CD4-positive, alpha-beta memory T cell (primary cell): ENCODE results near the gene KCNA1. TPM values are rescaled to one million over a fixed set of nuclear protein-coding genes. Genes with fewer than 3 reads are reported as not detected.

Experiments used
- CTCF ChIA-PET: fragments of 350-600 bp; sonication (Branson Sonifier 250); formaldehyde crosslinking; loops from one replicate; lab custom pipeline; 2021; ENCODE audit warnings: inconsistent platforms; ENCODE audit not compliant: partially characterized antibody; lab: Charles Lee
- POLR2A ChIA-PET: fragments of 350-600 bp; sonication (Branson Sonifier 250); formaldehyde crosslinking; loops from one replicate; lab custom pipeline; 2021; ENCODE audit not compliant: partially characterized antibody; lab: Charles Lee
- DNase-seq, 5 donors: peaks; one replicate each; pipeline versions ENCODE4 v3.0.0 to v3.0.0-alpha.2; 2020 to 2022; ENCODE audit warnings: mixed read lengths in 1 of 5
- H3K27ac ChIP-seq: one replicate; pipeline ENCODE4 v1.7.0; 2013; ENCODE audit warnings: low read depth, low read length
- H3K27me3 ChIP-seq: 2 replicates; pipeline ENCODE4 v1.7.0; 2013; ENCODE audit warnings: mild to moderate bottlenecking, low read length, moderate library complexity; ENCODE audit not compliant: insufficient read depth
- H3K36me3 ChIP-seq: 2 replicates; pipeline ENCODE4 v1.7.0; 2013; ENCODE audit warnings: mild to moderate bottlenecking, low read length, moderate library complexity; ENCODE audit not compliant: insufficient read depth
- H3K4me1 ChIP-seq: 2 replicates; pipeline ENCODE4 v1.7.0; 2013; ENCODE audit warnings: mild to moderate bottlenecking, low read length, moderate library complexity; ENCODE audit not compliant: insufficient read depth
- H3K4me3 ChIP-seq, 2 donors: one replicate each; pipeline ENCODE4 v1.7.0; 2013; ENCODE audit warnings: low read length in 2 of 2, mild to moderate bottlenecking in 1 of 2
- H3K9me3 ChIP-seq, 2 donors: one replicate each; pipeline ENCODE4 v1.7.0; 2013; ENCODE audit warnings: low read length in 2 of 2, control low read depth in 1 of 2; ENCODE audit not compliant: control insufficient read depth in 1 of 2
- H3K27ac Mint-ChIP-seq, 7 donors: one replicate each; pipeline ENCODE4 v1.8.0; 2020 to 2021; ENCODE audit warnings: mixed read lengths in 7 of 7, mild to moderate bottlenecking in 6 of 7, inconsistent platforms in 3 of 7, moderate library complexity in 3 of 7
- H3K27me3 Mint-ChIP-seq, 2 donors: one replicate each; pipeline ENCODE4 v1.8.0; 2020 to 2021; ENCODE audit warnings: mixed read lengths in 2 of 2
- H3K36me3 Mint-ChIP-seq, 2 donors: one replicate each; pipeline ENCODE4 v1.8.0; 2020 to 2021; ENCODE audit warnings: mixed read lengths in 2 of 2, inconsistent platforms in 1 of 2, mild to moderate bottlenecking in 1 of 2
- H3K4me1 Mint-ChIP-seq, 4 donors: one replicate each; pipeline ENCODE4 v1.8.0; 2020 to 2021; ENCODE audit warnings: mixed read lengths in 4 of 4, mild to moderate bottlenecking in 1 of 4
- H3K4me3 Mint-ChIP-seq, 8 donors: one replicate each; pipeline ENCODE4 v1.8.0; 2020 to 2021; ENCODE audit warnings: mixed read lengths in 8 of 8, mild to moderate bottlenecking in 7 of 8, moderate library complexity in 6 of 8, inconsistent platforms in 3 of 8
- H3K9me3 Mint-ChIP-seq, 8 donors: one replicate each; pipeline ENCODE4 v1.8.0; 2020 to 2021; ENCODE audit warnings: mixed read lengths in 8 of 8, mild to moderate bottlenecking in 5 of 8, inconsistent platforms in 3 of 8, moderate library complexity in 1 of 8
- intact Hi-C: fragments of 100-400 bp; cut with micrococcal nuclease; formaldehyde crosslinking; loops from one replicate; pipeline ENCODE4 v1.15.1; 2023
- polyA plus RNA-seq, 2 donors: library from polyadenylated mRNA; unstranded; fragments of 300-500 nt; fragmentation: Illumina TruSeq; gene quantifications; one replicate each; pipeline ENCODE4 v1.2.3, GENCODE V29; 2021
- total RNA-seq, 2 experiments: library from RNA; stranded (reverse); gene quantifications; one replicate each; pipeline ENCODE4 v1.2.3, GENCODE V29; 2021

Gene KCNA1
- total and polyA plus RNA-seq, 4 experiments from 2014 or later = not detected

DNA sequence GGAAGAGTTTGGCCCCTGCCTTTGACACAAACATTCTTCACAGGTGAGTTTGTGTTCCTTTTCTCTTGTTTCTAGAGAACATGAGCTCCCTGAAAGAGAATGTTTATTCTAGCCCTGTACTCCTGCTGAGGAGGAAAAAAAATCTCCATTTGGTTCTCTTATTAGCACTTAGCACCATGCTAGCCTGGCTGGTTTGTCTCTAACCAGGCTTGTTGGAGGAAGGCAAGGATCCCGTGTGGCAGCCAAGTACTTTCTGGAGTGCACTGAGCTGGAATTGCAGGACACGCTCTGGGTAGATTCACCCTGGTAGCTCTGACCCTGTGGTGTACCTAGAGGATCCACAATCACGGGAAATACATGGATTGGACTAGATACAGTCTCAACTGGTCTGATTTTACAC is 41.9 kb downstream of the KCNA1 start:
- Histone ChIP-seq H3K4me1 (no peaks in the 10 kb centered on the region), H3K4me3 (no peak overlapping the region), H3K27ac (no peak overlapping the region), H3K27me3 (no peaks in the 10 kb centered on the region), H3K9me3 (no peaks in the 10 kb centered on the region), H3K36me3 (no peaks in the 10 kb centered on the region)
- Mint-ChIP-seq H3K9me3 (no peaks in the 10 kb centered on the region), H3K4me3 (no peak overlapping the region), H3K27me3 (peaks cover 24 to 31% of the 10 kb centered on the region in 2 donors), H3K27ac (no peak overlapping the region), H3K4me1 (no peaks in the 10 kb centered on the region), H3K36me3 (no peaks in the 10 kb centered on the region)
- intact Hi-C loops = no loop called here
- ChIA-PET CTCF (no interaction called here), POLR2A (no interaction called here)
- DNase-seq = no peak

DNA sequence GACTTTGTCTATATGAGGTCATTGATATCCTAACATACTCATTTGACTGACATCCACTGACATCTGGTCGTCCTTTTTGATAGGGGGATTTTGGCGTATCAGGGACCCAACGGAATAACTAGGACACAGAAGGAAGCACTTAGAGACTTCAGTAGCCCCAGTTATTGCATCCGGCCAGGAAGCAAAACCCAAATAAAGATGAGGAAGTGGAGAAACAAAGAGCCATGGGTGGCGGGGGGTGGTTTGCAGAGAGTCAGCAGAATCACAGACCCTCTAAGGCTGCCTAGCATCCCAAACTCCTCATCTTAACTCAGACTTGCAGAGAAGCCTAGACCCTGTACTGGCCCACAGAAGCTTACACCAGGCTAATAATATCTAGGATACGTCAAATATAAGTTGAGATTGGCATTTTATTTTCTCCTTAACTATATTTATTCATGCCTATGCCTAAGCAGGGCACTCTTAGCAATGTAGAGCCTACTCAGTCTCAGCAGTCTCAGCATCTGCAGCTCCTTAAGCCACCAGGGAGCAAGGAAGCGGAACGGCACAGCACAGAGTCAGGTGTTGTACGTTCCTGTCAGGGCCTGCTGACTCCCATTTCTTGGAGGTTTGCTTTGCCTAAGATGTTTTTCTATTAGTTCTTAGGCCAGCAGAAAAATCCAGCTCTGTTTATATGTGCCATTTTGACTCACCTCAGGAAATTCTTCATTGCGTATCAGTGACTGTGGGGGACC is 45.1 kb downstream of the KCNA1 start:
- H3K27me3 Mint-ChIP-seq = peaks cover 35 to 43% of the 10 kb centered on the region in 2 donors
- Histone ChIP-seq H3K27ac (no peak overlapping the region), H3K9me3 (no peaks in the 10 kb centered on the region), H3K27me3 (no peaks in the 10 kb centered on the region), H3K4me3 (no peak overlapping the region), H3K4me1 (no peaks in the 10 kb centered on the region), H3K36me3 (no peaks in the 10 kb centered on the region)
- intact Hi-C loops = no loop called here
- DNase-seq = no peak
- H3K4me1 Mint-ChIP-seq = no peaks in the 10 kb centered on the region
- ChIA-PET POLR2A (no interaction called here), CTCF (no interaction called here)
- no peak overlapping the region for H3K27ac Mint-ChIP-seq
- no peaks in the 10 kb centered on the region for H3K36me3 Mint-ChIP-seq
- no peaks in the 10 kb centered on the region for H3K9me3 Mint-ChIP-seq
- no peak overlapping the region for H3K4me3 Mint-ChIP-seq

GRCh38 chr12:4956054-4956453 is 46.3 kb downstream of the KCNA1 start:
- H3K36me3 Mint-ChIP-seq = no peaks in the 10 kb centered on the region
- H3K27ac Mint-ChIP-seq = no peak overlapping the region

DNA sequence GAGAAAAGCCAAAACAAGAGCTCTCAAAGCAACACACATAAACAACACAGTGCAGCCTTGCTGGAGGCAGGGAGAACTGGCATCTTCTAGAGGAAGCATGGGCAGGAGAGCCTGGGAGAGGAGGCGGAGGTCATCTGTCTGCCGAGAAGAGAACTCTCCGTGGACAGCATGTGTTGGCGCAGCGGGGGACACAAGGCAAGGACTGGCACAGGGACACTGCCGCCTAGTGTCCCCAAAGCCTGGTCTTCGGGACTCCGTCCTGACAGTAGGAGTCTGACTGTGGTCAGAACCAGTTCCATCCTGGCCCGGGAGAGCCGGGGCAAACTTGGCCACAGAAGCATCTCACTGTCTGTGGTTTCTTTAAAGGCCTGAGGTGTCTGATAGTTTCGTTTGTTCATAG is 47.3 kb downstream of the KCNA1 start:
- H3K36me3 Mint-ChIP-seq = no peaks in the 10 kb centered on the region
- peaks cover 36 to 45% of the 10 kb centered on the region in 2 donors for H3K27me3 Mint-ChIP-seq
- no peaks in the 10 kb centered on the region for H3K9me3 ChIP-seq
- intact Hi-C loops = no loop called here
- no peak for DNase-seq
- no peaks in the 10 kb centered on the region for H3K4me1 ChIP-seq
- CTCF ChIA-PET = no interaction called here
- peaks cover 3% of the 10 kb centered on the region for H3K27me3 ChIP-seq
- no peak overlapping the region for H3K27ac Mint-ChIP-seq
- no peaks in the 10 kb centered on the region for H3K4me1 Mint-ChIP-seq
- POLR2A ChIA-PET = no interaction called here
- H3K27ac ChIP-seq = no peak overlapping the region
- H3K9me3 Mint-ChIP-seq = peaks cover 0 to 2% (median 0%) of the 10 kb centered on the region in 8 donors
- no peak overlapping the region for H3K4me3 ChIP-seq
- H3K36me3 ChIP-seq = no peaks in the 10 kb centered on the region
- H3K4me3 Mint-ChIP-seq = no peak overlapping the region

More at GRCh38 chr12:4956054-4956453, 46.3 kb downstream of the KCNA1 start:
- Mint-ChIP-seq H3K9me3 (no peaks in the 10 kb centered on the region), H3K4me1 (no peaks in the 10 kb centered on the region), H3K27me3 (peaks cover 32 to 39% of the 10 kb centered on the region in 2 donors), H3K4me3 (no peak overlapping the region)
- Histone ChIP-seq H3K36me3 (no peaks in the 10 kb centered on the region), H3K4me1 (no peaks in the 10 kb centered on the region), H3K27me3 (no peaks in the 10 kb centered on the region), H3K27ac (no peak overlapping the region), H3K4me3 (no peak overlapping the region), H3K9me3 (no peaks in the 10 kb centered on the region)
- CTCF ChIA-PET = no interaction called here
- POLR2A ChIA-PET = no interaction called here
- intact Hi-C loops = no loop called here
- DNase-seq = no peak

DNA sequence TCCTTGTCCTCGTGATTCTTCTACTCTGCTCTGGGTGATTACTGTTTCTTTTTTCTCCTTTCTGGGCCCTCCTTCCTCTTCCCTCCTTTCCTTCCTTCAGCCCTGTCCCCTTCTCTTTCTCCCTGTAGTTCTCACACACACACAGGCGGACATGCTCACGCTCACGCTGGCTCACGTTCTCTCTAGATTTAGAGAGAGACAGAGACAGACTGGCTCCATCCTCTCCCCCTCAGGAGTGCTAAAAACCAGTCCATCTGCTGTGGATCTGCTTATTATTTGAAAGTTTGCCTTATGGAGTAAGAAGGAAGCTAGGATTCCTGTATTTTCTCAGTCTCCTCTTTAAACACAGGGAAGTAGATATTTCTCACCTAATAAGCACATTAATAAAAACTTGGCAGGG is 48.1 kb downstream of the KCNA1 start:
- POLR2A ChIA-PET = no interaction called here
- intact Hi-C loops = no loop called here
- DNase-seq = no peak
- no peak overlapping the region for H3K4me3 Mint-ChIP-seq
- H3K4me1 ChIP-seq = no peaks in the 10 kb centered on the region
- no peaks in the 10 kb centered on the region for H3K36me3 Mint-ChIP-seq
- H3K4me1 Mint-ChIP-seq = no peaks in the 10 kb centered on the region
- no peak overlapping the region for H3K4me3 ChIP-seq
- H3K27me3 Mint-ChIP-seq = peaks cover 36 to 42% of the 10 kb centered on the region in 2 donors
- peaks cover 0 to 2% (median 0%) of the 10 kb centered on the region in 8 donors for H3K9me3 Mint-ChIP-seq
- H3K27ac ChIP-seq = no peak overlapping the region
- CTCF ChIA-PET = no interaction called here
- H3K9me3 ChIP-seq = no peaks in the 10 kb centered on the region
- no peaks in the 10 kb centered on the region for H3K36me3 ChIP-seq
- H3K27me3 ChIP-seq = peaks cover 3% of the 10 kb centered on the region
- no peak overlapping the region for H3K27ac Mint-ChIP-seq

DNA sequence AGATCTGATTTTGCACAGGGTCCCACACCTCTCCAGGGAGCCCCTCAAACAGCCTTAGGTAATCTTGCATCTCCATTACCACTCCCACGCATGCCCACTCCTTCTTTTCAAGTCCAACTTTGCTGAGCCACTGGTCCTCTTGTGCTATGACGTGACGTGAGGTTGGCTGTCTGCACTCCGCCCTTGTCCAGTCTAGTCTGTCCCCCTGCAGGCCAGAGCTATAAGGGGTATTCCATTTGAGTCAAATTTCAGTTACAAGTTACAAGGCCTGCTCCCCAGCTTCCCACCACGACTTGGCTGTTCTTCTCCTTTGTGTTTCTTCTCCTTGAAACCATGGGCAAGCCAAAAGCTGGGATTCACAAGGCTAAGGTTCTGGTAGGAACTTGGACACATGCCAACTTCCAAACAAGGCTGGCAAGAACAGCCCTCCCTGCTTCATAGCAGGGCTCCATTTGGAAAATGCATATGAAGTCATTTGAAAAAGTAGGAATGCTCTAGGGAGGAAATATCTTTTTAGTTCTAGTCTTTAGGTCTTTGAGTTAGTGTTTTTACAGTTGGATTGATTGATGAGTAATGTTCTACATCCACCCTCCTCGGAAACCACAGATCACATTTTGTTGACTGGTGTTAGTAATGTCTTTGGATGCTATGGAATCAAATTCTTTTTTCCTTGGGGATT is 49.1 kb downstream of the KCNA1 start:
- ChIA-PET CTCF (no interaction called here), POLR2A (no interaction called here)
- H3K36me3 Mint-ChIP-seq = no peaks in the 10 kb centered on the region
- peaks cover 0 to 2% (median 0%) of the 10 kb centered on the region in 8 donors for H3K9me3 Mint-ChIP-seq
- H3K36me3 ChIP-seq = no peaks in the 10 kb centered on the region
- H3K4me1 Mint-ChIP-seq = no peaks in the 10 kb centered on the region
- H3K27me3 Mint-ChIP-seq = peaks cover 36 to 42% of the 10 kb centered on the region in 2 donors
- H3K4me1 ChIP-seq = no peaks in the 10 kb centered on the region
- H3K4me3 Mint-ChIP-seq = no peak overlapping the region
- no peaks in the 10 kb centered on the region for H3K9me3 ChIP-seq
- no peak overlapping the region for H3K4me3 ChIP-seq
- H3K27ac Mint-ChIP-seq = no peak overlapping the region
- intact Hi-C loops = no loop called here
- peaks cover 3% of the 10 kb centered on the region for H3K27me3 ChIP-seq
- no peak overlapping the region for H3K27ac ChIP-seq
- DNase-seq = no peak

GRCh38 chr12:4959381-4959780 is 49.7 kb downstream of the KCNA1 start:
- no peak overlapping the region for H3K4me3 Mint-ChIP-seq
- no peaks in the 10 kb centered on the region for H3K36me3 ChIP-seq
- intact Hi-C loops = no loop called here
- no peak overlapping the region for H3K27ac Mint-ChIP-seq
- H3K27me3 ChIP-seq = peaks cover 3% of the 10 kb centered on the region
- no peaks in the 10 kb centered on the region for H3K4me1 ChIP-seq
- H3K27me3 Mint-ChIP-seq = peaks cover 35 to 46% of the 10 kb centered on the region in 2 donors
- no peaks in the 10 kb centered on the region for H3K9me3 ChIP-seq
- no peak for DNase-seq
- peaks cover 0 to 2% (median 0%) of the 10 kb centered on the region in 8 donors for H3K9me3 Mint-ChIP-seq
- no peak overlapping the region for H3K4me3 ChIP-seq
- H3K4me1 Mint-ChIP-seq = no peaks in the 10 kb centered on the region
- POLR2A ChIA-PET = no interaction called here
- CTCF ChIA-PET = no interaction called here
- H3K27ac ChIP-seq = no peak overlapping the region
- no peaks in the 10 kb centered on the region for H3K36me3 Mint-ChIP-seq
